Stimulated activated CD4-positive, alpha-beta T cell treated with anti-CD3 and anti-CD28 coated beads, Interleukin-12 subunit alpha, Interleukin-12 subunit beta, amount 100 ng/mL, for 4 hours (primary cell): ENCODE measurements around the gene DHX30.
"Not testable (repeated sequence)": the region's sequence is repeated elsewhere in the genome, so short reads cannot be mapped to it uniquely, and the experiment has no call there.

Experiments
- DNase-seq: peaks from one replicate; pipeline ENCODE4 v3.0.0-alpha.2; 2020

Gene DHX30

DNA sequence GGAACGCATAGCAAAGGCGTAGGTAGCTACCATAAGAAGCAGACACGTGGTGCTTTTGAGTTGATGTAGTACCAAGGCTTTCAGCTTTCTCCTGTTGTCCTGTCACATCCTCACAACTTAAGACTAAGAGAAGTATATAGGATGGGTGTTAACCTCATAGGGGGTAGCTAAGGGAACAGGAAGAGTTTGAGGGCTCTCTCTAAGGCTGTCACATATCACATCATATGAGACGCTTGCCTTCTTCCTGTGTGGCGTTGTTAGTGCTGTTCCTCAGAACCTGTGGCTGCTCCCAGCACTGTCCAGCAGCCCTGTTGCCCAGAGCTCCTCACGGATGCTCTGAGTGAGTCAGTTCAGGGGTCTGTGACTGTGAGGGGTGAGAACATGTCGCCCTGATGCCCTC lies 14.7 kb downstream of the DHX30 start:
- DNase-seq = no peak

DNA sequence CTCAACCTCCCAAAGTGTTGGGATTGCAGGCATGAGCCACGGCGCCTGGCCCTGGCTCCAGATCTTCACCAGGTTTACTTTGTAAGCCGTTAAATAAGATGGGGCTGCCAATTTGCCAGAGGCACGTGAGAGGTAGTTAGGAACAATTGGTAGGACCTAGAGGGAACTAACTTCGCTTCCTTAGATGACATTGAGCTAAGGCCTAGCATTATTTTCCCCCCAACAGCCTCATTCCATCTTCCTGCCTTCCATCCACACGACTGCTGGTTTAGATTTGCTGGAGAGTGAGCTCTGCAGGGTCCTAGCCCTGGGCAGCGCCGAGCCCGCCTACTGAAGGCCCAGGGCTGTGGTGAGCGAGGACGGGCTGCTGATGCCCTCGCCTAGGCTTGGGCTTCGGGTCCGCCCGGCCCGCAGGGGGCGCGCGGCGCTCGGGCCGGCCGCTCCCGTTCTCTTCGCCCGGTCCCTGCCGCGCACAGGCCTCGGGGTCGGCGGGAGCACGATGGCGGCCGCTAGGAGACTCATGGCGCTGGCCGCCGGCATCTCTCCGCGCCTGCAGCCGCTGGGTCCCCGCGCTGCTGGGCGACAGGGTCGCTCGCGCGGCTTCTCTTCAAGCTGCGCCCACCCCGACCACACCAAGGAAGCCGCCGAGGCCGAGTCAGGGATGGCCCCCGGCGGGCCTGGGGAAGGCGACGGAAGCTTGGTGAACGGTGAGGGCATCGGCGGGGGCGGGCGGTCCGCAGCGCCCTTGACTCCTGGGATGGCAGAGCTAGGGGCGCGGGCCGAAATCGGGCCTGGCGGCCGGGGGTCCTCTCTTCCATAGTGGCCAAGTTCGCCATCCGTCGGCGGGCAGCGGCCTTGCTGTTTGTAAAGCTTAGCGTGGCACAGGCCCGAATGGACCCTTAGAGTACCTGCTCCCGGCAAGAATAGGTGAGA lies 21.9 kb downstream of the DHX30 start:
- DNase-seq = peak; percentile 74

DNA sequence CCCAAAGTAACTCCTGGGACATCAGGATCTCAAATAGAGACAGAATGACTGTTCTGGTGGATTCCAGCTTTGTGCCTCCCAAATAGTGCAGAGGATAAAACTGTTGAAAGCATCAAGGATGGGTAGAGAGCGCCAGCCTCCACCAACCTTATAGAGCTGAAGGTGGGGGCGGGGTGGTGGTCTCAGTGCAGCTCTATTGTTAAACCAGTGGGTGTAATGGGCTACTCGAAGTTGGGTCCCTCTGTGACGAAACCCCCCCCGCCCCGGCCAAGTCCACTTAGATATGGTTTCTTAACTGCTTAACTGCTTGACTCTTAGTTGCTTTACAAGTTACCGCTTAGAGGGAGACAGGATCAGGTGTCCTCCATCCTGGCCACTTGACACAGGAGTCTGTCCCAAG lies 22.7 kb downstream of the DHX30 start:
- no peak for DNase-seq

DNA sequence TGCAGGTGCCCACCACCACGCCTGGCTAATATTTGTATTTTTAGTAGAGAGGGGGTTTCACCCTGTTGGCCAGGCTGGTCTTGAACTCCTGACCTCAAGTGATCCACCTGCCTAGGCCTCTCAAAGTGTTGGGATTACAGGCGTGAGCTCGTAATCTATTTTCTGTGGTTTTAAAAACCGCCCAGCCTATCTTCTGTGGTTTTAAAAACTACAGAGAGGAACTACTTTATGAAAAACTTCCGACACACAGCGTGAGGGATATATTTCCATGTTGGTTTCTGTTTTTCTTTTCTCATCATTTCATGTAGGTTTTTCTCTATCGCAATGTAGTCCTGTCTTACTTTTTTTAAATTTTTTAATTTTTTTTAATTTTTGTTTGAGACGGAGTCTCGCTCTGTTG lies 26.5 kb downstream of the DHX30 start:
- not testable (repeated sequence) for DNase-seq

DNA sequence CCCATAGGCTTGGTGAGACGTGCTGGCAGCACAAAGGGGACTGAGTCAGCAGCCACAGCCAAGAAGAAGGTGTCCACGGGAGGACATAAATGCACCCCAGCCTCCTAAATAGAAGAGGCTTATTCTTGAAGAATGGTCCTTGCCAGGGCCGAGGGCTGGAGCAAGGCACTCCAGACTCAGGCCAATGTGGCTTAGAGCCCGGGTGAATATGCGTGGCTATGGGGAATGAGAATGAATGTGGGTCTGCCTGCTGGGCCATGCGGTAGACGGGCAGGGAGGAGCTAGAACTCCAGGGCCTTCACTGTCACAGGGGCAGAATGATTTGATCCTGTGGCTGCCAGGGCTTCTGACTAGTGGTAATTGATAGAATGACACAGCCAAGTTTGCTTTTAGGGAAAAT lies 34.0 kb downstream of the DHX30 start:
- DNase-seq = no peak

DNA sequence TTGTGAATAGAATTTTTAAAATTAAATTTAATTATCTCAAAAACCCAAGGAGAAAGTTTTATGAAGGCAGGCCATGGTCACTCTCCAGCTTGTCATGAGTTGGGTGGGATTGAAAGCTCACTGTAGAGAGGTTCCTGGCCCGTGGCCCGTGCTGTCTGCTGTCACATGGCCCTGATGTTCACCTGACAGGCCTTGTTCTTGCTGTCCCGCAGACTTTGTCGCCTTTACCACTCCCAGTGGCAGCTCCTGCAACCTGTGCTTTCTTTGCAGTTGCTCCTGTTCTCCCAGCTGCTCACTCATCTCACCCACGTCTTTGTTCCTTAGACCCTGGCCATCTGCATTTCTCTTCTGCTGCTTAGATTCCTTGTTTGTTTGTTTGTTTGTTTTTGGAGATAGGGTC lies 35.6 kb downstream of the DHX30 start:
- no peak for DNase-seq

DNA sequence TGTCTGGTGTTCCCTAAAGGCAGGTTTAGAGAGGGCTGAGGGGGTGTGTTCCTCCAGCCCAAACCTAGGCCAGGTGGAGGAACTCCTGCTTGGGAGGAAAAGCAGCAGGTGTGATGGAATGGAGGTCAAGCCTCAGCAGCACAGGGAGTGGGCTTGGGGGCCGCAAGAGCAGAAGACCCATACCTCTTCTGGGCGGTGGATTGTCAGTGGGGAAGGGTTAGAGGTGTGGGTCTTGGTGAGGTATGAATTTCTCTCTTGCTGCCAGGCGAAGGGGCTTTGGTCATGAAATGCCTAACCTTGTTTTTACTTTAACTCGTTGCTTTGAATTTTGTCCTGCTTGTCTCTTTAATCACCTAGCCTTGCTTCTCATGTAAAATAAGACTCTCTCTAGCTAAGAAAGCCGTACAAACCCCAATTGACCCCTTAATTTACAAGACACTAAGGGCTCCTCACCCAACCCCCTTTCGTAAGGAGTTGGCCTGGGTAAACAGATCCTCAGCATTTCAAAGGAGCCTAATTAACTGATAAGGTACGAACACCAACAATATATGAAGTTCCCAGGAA lies 38.9 kb downstream of the DHX30 start:
- DNase-seq = no peak

DNA sequence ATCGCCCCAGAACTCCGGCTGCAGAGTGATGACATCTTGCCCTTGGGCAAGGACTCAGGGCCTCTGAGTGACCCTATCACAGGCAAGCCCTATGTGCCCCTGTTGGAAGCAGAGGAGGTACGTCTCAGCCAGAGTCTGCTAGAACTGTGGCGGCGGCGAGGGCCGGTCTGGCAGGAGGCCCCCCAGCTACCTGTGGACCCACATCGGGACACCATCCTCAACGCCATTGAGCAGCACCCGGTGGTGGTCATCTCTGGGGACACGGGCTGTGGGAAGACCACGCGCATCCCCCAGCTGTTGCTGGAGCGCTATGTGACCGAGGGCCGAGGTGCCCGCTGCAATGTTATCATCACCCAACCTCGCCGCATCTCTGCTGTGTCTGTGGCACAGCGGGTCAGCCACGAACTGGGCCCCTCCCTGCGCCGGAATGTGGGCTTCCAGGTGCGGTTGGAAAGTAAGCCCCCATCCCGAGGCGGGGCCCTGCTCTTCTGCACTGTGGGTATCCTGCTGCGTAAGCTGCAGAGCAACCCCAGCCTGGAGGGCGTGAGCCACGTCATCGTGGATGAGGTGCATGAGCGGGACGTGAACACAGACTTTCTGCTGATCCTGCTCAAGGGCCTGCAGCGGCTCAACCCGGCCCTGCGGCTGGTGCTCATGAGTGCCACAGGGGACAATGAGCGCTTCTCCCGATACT lies 43.4 kb downstream of the DHX30 start:
- DNase-seq = no peak

DNA sequence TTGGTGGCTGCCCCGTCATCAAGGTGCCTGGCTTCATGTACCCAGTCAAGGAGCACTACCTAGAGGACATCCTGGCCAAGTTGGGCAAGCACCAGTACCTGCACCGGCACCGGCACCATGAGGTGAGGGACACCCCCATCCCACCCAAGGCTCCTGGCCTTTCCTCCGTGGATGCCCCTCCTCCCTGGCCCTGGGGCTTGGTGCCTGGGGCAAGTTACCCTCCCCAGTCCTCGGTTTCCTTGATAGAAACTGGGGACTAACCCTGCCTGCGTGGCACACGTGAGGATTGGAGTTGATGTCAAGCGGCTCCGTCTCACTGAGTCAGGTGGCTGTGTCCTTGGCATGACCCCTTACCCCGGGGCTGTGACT lies 43.9 kb downstream of the DHX30 start:
- no peak for DNase-seq

DNA sequence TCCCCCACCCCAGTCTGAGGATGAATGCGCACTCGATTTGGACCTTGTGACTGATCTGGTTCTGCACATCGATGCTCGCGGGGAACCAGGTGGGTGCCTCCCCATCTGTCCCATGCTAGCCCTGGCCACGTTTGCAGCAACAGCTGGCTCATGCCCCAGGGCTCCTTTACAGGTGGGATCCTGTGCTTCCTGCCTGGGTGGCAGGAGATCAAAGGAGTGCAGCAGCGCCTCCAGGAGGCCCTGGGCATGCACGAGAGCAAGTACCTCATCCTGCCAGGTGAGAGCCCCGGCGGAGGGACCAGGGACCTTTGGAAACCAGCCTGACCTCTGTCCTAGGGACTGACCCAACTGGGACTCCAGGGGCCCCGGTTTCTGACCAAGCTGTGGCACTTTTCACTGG lies 44.3 kb downstream of the DHX30 start:
- DNase-seq = no peak

DNA sequence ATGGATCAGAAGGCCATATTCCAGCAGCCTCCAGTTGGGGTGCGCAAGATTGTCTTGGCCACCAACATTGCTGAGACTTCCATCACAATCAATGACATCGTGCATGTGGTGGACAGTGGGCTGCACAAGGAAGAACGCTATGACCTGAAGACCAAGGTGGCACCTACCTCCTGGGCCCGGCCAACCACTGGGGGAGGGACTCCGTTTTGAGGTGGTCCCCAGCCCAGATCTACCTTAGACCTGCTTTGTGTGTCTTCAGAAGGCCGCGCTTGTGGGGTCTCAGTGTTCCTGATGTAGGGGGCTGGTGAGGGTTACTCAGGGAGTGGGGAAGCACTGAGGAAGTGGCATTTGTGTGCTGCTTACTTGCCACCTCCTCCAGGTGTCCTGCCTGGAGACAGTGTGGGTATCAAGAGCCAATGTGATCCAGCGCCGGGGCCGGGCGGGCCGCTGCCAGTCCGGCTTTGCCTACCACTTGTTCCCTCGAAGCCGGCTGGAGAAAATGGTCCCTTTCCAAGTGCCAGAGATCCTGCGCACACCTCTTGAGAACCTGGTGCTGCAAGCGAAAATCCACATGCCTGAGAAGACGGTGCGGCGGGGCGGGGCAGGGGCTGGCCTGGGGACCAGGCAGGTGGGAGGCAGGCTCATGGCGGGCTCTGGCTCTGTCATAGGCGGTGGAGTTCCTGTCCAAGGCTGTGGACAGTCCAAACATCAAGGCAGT lies 45.0 kb downstream of the DHX30 start:
- no peak for DNase-seq

DNA sequence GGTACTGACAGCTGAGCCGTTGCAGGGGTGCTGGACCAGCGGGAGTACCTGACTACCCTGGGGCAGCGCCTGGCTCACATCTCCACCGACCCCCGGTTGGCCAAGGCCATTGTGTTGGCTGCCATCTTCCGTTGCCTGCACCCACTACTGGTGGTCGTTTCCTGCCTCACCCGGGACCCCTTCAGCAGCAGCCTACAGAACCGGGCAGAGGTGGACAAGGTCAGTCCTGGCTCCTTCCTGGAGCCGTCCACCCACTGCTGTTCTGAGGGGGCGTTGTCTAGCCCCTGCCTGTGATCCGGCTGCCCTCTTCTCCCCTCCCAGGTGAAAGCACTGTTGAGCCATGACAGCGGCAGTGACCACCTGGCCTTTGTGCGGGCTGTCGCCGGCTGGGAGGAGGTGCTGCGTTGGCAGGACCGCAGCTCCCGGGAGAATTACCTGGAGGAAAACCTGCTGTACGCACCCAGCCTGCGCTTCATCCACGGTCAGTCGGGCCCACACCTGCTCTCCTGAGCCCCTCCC lies 45.7 kb downstream of the DHX30 start:
- DNase-seq = no peak

DNA sequence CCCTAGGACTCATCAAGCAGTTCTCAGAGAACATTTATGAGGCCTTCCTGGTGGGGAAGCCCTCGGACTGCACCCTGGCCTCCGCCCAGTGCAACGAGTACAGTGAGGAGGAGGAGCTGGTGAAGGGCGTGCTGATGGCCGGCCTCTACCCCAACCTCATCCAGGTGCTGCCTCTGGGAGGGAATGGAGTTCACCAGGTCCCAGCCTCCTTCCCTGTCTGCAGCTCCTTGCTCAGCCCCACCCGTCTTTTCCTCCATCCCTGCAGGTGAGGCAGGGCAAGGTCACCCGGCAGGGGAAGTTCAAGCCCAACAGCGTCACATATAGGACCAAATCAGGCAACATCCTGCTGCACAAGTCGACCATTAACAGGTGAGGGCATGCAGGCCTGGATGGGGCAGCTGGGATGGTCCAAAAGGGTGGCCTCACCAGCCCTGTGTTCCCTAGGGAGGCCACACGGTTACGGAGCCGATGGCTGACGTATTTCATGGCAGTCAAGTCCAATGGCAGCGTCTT lies 46.3 kb downstream of the DHX30 start:
- DNase-seq = no peak

DNA sequence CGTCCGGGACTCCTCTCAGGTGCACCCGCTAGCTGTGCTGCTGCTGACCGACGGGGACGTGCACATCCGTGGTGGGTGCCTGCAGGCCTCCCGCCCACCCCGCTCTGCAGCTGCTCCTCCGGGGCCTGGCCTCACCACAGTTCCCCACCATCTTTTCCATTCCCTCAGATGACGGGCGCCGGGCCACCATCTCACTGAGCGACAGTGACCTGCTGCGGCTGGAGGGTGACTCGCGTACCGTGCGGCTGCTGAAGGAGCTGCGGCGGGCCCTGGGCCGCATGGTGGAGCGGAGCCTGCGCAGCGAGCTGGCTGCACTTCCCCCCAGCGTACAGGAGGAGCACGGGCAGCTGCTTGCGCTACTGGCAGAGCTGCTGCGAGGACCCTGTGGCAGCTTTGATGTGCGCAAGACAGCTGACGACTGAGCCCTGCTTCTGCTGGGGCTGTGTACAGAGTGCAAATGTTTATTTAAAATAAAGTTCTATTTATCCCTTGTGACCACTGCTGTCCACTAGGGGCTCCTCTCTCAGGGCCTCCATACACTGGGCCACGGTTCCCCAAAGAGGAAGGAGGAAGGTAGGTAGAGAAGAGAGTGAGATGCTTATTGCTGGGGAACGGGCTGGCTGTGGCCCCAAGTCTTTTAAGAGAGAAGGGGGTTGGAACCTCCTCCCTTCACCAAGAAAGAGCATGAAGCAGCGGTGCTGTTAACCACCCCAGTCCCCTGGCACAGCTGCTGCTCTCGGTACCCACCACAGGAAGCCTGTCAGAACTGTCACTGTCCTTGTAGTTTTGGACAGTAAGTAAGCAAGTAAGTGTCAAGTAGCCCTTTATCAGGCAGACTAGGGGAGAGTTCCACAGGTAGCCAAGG lies 47.0 kb downstream of the DHX30 start:
- no peak for DNase-seq

DNA sequence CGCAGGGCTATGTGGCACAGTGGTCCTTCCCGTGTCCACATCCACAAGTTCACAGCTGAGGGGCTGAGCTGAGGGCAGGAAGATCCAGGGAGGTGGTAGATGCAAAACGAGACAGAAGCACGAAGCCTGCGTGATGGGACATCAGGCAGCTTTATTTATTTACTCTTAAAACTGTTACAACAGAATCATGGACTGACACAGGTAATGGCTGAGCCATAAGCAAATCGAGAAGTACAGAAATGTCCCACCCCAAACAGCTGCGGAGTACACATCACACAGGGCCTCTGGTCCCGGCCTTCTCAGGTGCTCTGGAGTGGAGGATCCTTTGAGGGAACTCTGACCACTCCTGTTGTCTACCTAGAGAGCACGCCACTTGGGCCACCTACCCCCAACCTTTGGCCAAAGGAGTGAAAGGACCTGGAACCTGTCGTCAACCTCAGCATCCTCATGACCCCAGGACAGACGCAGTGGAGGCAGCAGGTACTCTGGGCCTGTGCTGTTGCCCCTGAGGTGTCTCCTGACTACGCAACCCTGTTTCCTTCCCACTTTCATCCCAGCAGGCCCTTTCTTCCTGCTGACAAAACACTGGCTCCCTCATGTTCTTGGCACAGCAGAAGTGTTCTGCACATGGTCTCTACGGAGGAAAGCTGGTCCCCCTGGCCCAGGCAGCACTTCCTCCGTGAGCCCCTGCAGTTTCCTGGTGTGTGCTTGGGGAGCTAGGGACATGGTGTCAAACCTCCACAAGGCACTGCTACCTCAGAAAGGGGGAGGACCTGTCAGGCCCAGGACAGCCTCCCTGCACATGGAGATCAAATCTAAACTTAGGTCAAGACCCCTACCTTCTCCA lies 47.8 kb downstream of the DHX30 start:
- DNase-seq = no peak

DNA sequence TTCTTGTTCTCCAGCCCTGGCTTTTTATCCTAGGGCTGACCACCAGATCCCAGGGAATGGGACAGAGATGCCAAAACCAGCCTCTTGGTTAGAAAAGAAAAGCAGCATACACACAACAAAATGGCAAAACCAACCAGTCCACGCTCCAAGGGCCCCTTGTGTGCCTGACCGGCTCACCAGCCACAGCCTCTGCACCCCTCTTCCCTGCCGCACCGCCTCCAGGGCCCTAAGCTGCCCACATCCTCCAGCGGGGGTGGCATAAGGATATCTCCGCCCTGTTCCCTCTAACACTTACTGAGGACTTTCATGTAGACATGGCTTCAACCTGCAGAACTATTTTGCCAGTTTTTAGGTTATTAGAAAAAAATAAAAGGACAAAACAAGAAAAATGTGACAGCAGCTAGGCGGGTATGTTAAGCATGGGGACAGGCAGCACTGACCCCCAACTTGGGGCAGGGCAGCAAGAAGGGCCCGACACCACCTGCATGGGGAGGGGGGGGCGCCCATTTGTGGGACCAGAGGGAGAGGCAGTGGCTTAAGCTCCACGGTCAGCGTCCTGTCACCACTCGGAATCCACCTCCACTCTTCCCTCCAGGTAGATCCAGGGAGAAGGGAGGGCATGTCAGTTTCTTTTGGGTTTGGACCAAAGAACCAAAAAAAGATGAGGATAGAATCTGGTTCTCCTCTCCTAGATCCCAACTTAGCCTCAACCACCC lies 49.1 kb downstream of the DHX30 start:
- DNase-seq = no peak

DNA sequence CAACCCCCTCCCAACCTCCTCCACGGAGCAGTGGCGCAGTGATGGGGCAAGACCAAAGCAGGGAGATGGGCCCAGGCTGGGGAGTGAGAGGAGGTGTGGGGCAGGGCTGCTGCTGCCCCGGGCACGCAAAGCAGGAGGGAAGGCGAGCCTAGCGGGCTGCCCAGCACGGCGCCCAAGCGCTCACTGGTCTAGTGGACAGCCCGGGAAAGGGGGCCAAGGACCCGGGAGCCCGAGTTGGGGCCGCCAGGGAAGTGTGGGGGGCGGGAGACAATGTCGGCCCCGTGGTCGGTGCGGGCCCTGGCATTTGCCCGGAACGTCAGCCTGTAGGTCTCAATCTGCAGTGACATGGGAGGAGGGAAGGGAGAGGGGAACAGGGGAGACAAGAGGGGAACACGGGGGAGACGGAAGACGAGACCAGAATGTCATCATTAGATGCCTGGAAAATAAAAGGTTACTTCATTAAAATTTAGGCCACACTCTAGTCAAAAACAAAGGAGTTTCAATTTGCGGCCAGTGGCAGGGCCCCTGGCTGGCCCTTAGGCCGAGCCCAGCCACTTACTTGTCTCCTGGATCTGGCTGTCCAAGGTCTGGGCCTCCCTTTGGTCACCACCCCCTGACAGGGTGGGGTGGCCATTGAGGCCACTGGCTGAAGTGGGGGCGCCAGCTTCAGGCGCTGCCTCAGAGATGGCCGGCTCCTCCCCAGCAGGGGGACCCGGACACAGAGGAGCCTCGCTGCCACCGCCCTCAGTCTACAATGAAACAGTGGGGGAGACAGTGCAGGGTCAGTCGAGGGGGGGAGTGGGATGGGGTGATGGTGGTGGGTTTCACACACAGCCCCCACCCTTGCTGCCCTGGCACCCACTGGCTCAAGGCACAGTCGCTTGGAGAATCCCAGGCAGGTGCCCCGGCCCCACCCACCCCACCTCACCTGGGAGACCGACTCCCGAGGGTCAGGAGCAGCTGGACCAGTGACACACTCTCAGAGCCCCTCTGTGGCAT lies 50.0 kb downstream of the DHX30 start:
- no peak for DNase-seq

DNA sequence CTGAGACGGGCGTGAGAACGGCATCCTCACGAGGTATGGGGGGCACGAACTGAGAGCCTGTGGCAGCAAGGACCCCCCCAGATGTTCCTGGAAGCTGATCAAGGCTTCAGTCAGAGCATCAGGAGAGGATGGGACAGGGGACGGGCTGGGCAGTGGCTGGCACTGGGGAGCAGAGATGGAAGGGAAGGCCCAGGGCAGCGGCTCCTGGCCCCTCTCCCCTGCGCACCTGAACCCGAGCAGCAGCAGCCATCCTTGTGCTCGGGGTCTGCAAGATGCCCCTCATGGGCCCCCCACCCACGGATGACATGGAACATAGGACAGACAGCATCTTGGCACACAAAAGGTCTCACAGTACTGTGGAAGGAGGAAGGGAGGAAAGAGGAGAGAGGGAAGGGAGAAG lies 51.3 kb downstream of the DHX30 start:
- no peak for DNase-seq
